Naive thymus-derived CD4-positive, alpha-beta T cell (primary cell): ENCODE results near the gene CEP72. TPM values are rescaled to one million over a fixed set of nuclear protein-coding genes. Genes with fewer than 3 reads are reported as not detected.
A peak's percentile ranks its signal among the peaks of the same experiment; 100 is the strongest.

Source experiments
- ATAC-seq: fragments of 150-1000 bp; cut with Tn5 transposase; 2 replicates; pipeline ENCODE4 v1.10.0; 2021; ENCODE audit warnings: mild to moderate bottlenecking, moderate library complexity
- CTCF ChIA-PET: fragments of 350-600 bp; sonication (Branson Sonifier 250); formaldehyde crosslinking; loops from one replicate; lab custom pipeline; 2021; ENCODE audit warnings: antibody characterized with exemption; lab: Charles Lee
- POLR2A ChIA-PET: fragments of 350-600 bp; sonication (Branson Sonifier 250); formaldehyde crosslinking; loops from one replicate; lab custom pipeline; 2021; ENCODE audit warnings: antibody characterized with exemption, inconsistent platforms; lab: Charles Lee
- DNase-seq, 9 donors: peaks; one replicate each; pipeline versions ENCODE4 v3.0.0 to v3.0.0-alpha.2; 2020 to 2022; ENCODE audit warnings: mixed read lengths in 1 of 9
- H3K27ac ChIP-seq: one replicate; pipeline ENCODE4 v1.7.0; 2013; ENCODE audit warnings: mild to moderate bottlenecking, low read depth, low read length, moderate library complexity
- H3K27me3 ChIP-seq, 2 donors: one replicate each; pipeline ENCODE4 v1.7.0; 2013; ENCODE audit warnings: low read length in 2 of 2, mild to moderate bottlenecking in 2 of 2, moderate library complexity in 2 of 2; ENCODE audit not compliant: control insufficient read depth in 2 of 2, insufficient read depth in 2 of 2
- H3K36me3 ChIP-seq, 3 experiments: 1 replicate in 2 of 3; 2 replicates in 1 of 3; pipeline ENCODE4 v1.7.0; 2013; ENCODE audit warnings: low read length in 3 of 3, mild to moderate bottlenecking in 3 of 3, moderate library complexity in 1 of 3; ENCODE audit not compliant: insufficient read depth in 3 of 3, control insufficient read depth in 2 of 3
- H3K4me1 ChIP-seq, 2 donors: one replicate each; pipeline ENCODE4 v1.7.0; 2013; ENCODE audit warnings: low read length in 2 of 2, mild to moderate bottlenecking in 2 of 2, moderate library complexity in 1 of 2; ENCODE audit not compliant: control insufficient read depth in 2 of 2, insufficient read depth in 2 of 2
- H3K4me3 ChIP-seq: 2 replicates; pipeline ENCODE4 v1.7.0; 2013; ENCODE audit warnings: mild to moderate bottlenecking, low read length
- H3K9me3 ChIP-seq, 3 experiments: 1 replicate in 2 of 3; 2 replicates in 1 of 3; pipeline ENCODE4 v1.7.0; 2013; ENCODE audit warnings: low read length in 3 of 3; ENCODE audit not compliant: control insufficient read depth in 2 of 3
- H3K27ac Mint-ChIP-seq, 9 donors: one replicate each; pipeline ENCODE4 v1.8.0; 2020 to 2022; ENCODE audit warnings: mixed read lengths in 9 of 9, mild to moderate bottlenecking in 8 of 9, moderate library complexity in 5 of 9, inconsistent platforms in 2 of 9
- H3K27me3 Mint-ChIP-seq, 5 donors: one replicate each; pipeline ENCODE4 v1.8.0; 2021 to 2022; ENCODE audit warnings: mixed read lengths in 5 of 5, mild to moderate bottlenecking in 1 of 5
- H3K36me3 Mint-ChIP-seq, 5 donors: one replicate each; pipeline ENCODE4 v1.8.0; 2020 to 2022; ENCODE audit warnings: mixed read lengths in 5 of 5, mild to moderate bottlenecking in 3 of 5, inconsistent platforms in 1 of 5
- H3K4me1 Mint-ChIP-seq, 7 donors: one replicate each; pipeline ENCODE4 v1.8.0; 2020 to 2022; ENCODE audit warnings: mixed read lengths in 7 of 7, mild to moderate bottlenecking in 3 of 7, inconsistent platforms in 1 of 7
- H3K4me3 Mint-ChIP-seq, 10 donors: one replicate each; pipeline ENCODE4 v1.8.0; 2020 to 2022; ENCODE audit warnings: mild to moderate bottlenecking in 10 of 10, mixed read lengths in 10 of 10, moderate library complexity in 6 of 10, inconsistent platforms in 2 of 10
- H3K9me3 Mint-ChIP-seq, 11 donors: one replicate each; pipeline ENCODE4 v1.8.0; 2020 to 2022; ENCODE audit warnings: mixed read lengths in 11 of 11, mild to moderate bottlenecking in 4 of 11, inconsistent platforms in 1 of 11, moderate library complexity in 1 of 11
- intact Hi-C, 2 donors: fragments of 100-400 bp; cut with micrococcal nuclease; formaldehyde crosslinking; loops; one replicate each; pipeline ENCODE4 v1.15.1; 2023
- polyA plus RNA-seq, 2 donors: library from polyadenylated mRNA; unstranded; fragments of 300-500 nt; fragmentation: Illumina TruSeq; gene quantifications; one replicate each; pipeline ENCODE4 v1.2.3, GENCODE V29; 2021
- total RNA-seq, 6 experiments: library from RNA in 5 of 6; stranded (reverse) in 5 of 6; gene quantifications; 1 replicate in 5 of 6; 2 replicates in 1 of 6; pipeline ENCODE4 v1.2.3 and lab custom pipeline; 2021 to 2026

CEP72 gene
- total and polyA plus RNA-seq, 7 experiments from 2014 or later, result 6.0 to 33.8 (median 16.4) TPM

- Mint-ChIP-seq H3K4me1 (peaks cover 27 to 41% (median 36%) of the 10 kb centered on the region in 7 donors), H3K27ac (no peak overlapping the region), H3K27me3 (peaks cover 0 to 23% (median 13%) of the 10 kb centered on the region in 5 donors), H3K9me3 (peaks cover 0 to 3% (median 0%) of the 10 kb centered on the region in 11 donors), H3K36me3 (peaks cover 0 to 5% (median 0%) of the 10 kb centered on the region in 5 donors), H3K4me3 (peak overlapping the region in 1 of 10 donors; percentile 10)
- Histone ChIP-seq H3K4me1 (peaks cover 5 to 7% of the 10 kb centered on the region in 2 donors), H3K4me3 (no peak overlapping the region), H3K27me3 (no peaks in the 10 kb centered on the region), H3K9me3 (no peaks in the 10 kb centered on the region), H3K36me3 (no peaks in the 10 kb centered on the region), H3K27ac (no peak overlapping the region)
- intact Hi-C loops, result no loop called here
- ChIA-PET CTCF (no interaction called here), POLR2A (no interaction called here)
- no peak for DNase-seq
- ATAC-seq, result no peak
Measured at GRCh38 chr5:609506-609905, 2.6 kb upstream of the CEP72 start.

GRCh38 chr5:610011-610743 is 2.0 kb upstream of the CEP72 start:
- Histone ChIP-seq H3K36me3 (no peaks in the 10 kb centered on the region), H3K27me3 (no peaks in the 10 kb centered on the region), H3K9me3 (no peaks in the 10 kb centered on the region), H3K4me1 (peaks cover 5 to 7% of the 10 kb centered on the region in 2 donors), H3K27ac (no peak overlapping the region), H3K4me3 (no peak overlapping the region)
- ChIA-PET POLR2A (no interaction called here), CTCF (no interaction called here)
- ATAC-seq (no peak), DNase-seq (no peak)
- H3K4me1 Mint-ChIP-seq, result peaks cover 27 to 46% (median 41%) of the 10 kb centered on the region in 7 donors
- intact Hi-C loops, result loop anchor here (2.0 to 10.0 kb wide), 8 partner anchors 163 to 1195 kb away; partner anchors contain the start of genes NDUFS6 (in 1 of the 2), PDCD6 (in 1 of the 2) and ZDHHC11B (in 1 of the 2)
- peaks cover 0 to 8% (median 0%) of the 10 kb centered on the region in 5 donors for H3K36me3 Mint-ChIP-seq
- H3K27ac Mint-ChIP-seq, result peak overlapping the region in 2 of 9 donors; percentile 30 to 62
- H3K27me3 Mint-ChIP-seq, result peaks cover 0 to 18% (median 8%) of the 10 kb centered on the region in 5 donors
- H3K4me3 Mint-ChIP-seq, result peak overlapping the region in 8 of 10 donors; percentile 75 to 98 (median 86)
- peaks cover 0 to 3% (median 0%) of the 10 kb centered on the region in 11 donors for H3K9me3 Mint-ChIP-seq

DNA sequence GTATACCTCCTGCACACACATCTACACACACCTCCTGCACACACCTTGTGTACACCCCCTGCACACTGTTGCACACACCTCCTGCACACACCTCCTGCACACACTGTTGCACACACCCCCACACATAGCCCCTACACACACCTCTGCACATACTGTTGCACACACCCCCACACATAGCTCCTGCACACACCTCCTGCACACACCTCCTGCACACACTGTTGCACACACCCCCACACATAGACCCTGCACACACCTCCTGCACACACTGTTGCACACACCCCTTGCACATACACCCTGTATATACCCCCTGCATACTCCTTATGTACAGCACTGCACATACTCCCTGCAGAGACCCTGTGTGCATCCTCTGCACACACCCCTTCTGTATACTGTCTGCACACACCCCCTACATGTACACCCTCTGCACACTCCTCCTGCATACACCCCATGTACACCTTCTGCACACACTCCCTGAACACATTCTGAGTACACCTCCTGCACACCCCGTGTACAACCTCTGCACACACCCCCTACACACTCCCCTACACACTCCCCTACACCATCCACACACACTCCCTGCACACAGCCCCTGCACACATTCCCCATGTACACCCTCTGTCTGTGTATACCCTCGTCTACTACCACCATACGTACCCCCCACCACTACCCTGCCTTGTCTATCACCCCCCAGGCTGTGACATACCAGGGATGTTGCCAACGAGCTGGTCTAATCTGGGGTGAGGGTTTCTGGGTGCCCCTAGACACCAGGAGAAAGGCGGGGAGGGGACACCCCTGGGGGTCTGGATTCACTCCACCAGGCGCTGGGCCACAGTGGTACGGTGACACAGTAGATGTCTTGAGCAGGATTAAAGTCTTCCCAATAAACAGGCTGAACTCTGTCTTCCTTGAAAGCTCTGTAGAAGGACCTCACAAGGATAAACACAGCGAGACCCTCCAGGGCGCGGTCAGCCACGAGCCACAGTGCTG is 1.1 kb upstream of the CEP72 start:
- peak overlapping the region; percentile 75 for H3K27ac ChIP-seq
- Mint-ChIP-seq H3K36me3 (peaks cover 0 to 12% (median 5%) of the 10 kb centered on the region in 5 donors), H3K9me3 (peaks cover 0 to 3% (median 0%) of the 10 kb centered on the region in 11 donors), H3K27me3 (peaks cover 0 to 16% (median 8%) of the 10 kb centered on the region in 5 donors), H3K4me1 (peaks cover 31 to 55% (median 49%) of the 10 kb centered on the region in 7 donors), H3K4me3 (peak overlapping the region; percentile 75 to 98 (median 86)), H3K27ac (peak overlapping the region in 7 of 9 donors; percentile 48 to 85 (median 65))
- ATAC-seq (no peak), DNase-seq (peak in 1 of 9 donors; percentile 2)
- ChIA-PET POLR2A (interaction anchor here (0.6 to 2.4 kb wide), 5 partner anchors 11 to 393 kb away, joined by 3 to 6 read pairs (median 4); partner anchors contain the start of genes BRD9, CCDC127, SDHA and TRIP13), CTCF (no interaction called here)
- intact Hi-C loops, result loop anchor here (2.0 to 10.0 kb wide), 8 partner anchors 164 to 1194 kb away; partner anchors contain the start of genes NDUFS6 (in 1 of the 2), PDCD6 (in 1 of the 2) and ZDHHC11B (in 1 of the 2)
- no peaks in the 10 kb centered on the region for H3K27me3 ChIP-seq
- peak overlapping the region; percentile 59 for H3K4me3 ChIP-seq
- H3K36me3 ChIP-seq, result no peaks in the 10 kb centered on the region
- no peaks in the 10 kb centered on the region for H3K9me3 ChIP-seq
- H3K4me1 ChIP-seq, result peaks cover 5 to 7% of the 10 kb centered on the region in 2 donors

DNA sequence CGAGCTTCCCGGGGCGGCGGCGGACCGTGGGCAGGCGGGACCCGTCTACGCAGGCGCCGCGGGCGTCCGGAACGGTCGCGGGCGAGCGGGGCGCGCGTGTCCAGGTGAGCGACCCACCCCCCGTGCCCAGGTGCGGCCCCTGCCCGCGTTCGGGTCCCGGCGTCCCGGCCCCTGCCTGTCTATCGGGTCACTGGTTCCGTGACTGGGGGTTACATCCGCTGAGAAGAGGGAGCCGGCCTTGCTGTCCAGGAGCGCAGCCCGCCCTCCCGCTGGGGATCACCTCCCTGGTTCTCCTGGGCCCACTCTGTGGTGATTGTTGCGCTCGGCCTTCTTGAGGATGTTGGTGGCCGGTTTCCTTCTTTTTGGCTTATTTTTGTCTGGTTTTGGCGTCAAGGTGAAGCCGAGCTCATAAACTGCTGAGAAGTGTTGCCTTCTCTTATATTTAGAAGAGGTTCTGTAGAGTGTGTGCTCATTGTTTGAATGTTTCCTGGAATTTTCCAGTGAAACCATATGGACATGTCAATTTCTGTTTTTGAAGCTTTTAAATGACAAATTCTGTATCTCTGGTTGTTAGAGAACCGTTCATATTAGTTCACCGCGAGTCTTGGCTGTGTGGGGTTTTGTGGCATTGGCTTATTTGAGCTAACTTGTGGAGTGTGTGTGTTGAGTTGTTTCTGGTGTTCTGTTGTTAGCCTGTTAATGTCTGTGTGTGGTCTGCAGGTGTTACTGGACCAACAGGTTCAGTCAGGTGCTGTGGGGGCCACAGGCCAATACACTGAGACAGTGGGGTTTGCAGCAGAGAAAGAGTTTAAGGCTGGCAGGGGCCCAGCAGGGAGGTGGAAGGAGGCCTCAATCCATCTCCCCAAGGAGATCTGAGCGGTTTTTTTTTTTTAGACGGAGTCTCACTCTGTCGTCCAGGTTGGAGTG is 621 bp downstream of the CEP72 start:
- Histone ChIP-seq H3K4me3 (peak overlapping the region; percentile 59), H3K4me1 (peaks cover 5 to 7% of the 10 kb centered on the region in 2 donors), H3K9me3 (no peaks in the 10 kb centered on the region), H3K36me3 (no peaks in the 10 kb centered on the region), H3K27ac (peak overlapping the region; percentile 56), H3K27me3 (no peaks in the 10 kb centered on the region)
- DNase-seq (no peak), ATAC-seq (peak; percentile 3)
- POLR2A ChIA-PET, result interaction anchor here (0.8 to 2.4 kb wide), 3 partner anchors 10 to 280 kb away, joined by 4 to 6 read pairs (median 5); partner anchors contain the start of genes BRD9 and TRIP13
- Mint-ChIP-seq H3K9me3 (peaks cover 0 to 3% (median 0%) of the 10 kb centered on the region in 11 donors), H3K4me1 (peaks cover 32 to 55% (median 48%) of the 10 kb centered on the region in 7 donors), H3K27me3 (peaks cover 0 to 5% (median under 1%) of the 10 kb centered on the region in 5 donors), H3K36me3 (peaks cover 0 to 12% (median 9%) of the 10 kb centered on the region in 5 donors), H3K27ac (peak overlapping the region; percentile 76 to 96 (median 84)), H3K4me3 (peak overlapping the region; percentile 84 to 99 (median 95))
- intact Hi-C loops, result loop anchor here (1.0 to 10.0 kb wide), 10 partner anchors 68 to 1192 kb away; partner anchors contain the start of genes BRD9 (in 1 of the 2), NDUFS6 (in 1 of the 2), PDCD6 (in 1 of the 2) and TRIP13 (in 1 of the 2)
- CTCF ChIA-PET, result no interaction called here

- H3K27ac Mint-ChIP-seq, result peak overlapping the region in 2 of 9 donors; percentile 51 to 67
- intact Hi-C loops, result loop anchor here (10.0 kb wide), 3 partner anchors 488 to 1188 kb away; partner anchors contain the start of gene NDUFS6 (in 1 of the 2)
Measured at GRCh38 chr5:616484-617039, 4.4 kb downstream of the CEP72 start.

More at GRCh38 chr5:616484-617039, 4.4 kb downstream of the CEP72 start:
- peaks cover 0 to 24% (median 14%) of the 10 kb centered on the region in 5 donors for H3K36me3 Mint-ChIP-seq
- H3K9me3 Mint-ChIP-seq, result peaks cover 0 to 3% (median 0%) of the 10 kb centered on the region in 11 donors
- peaks cover 23 to 40% (median 32%) of the 10 kb centered on the region in 7 donors for H3K4me1 Mint-ChIP-seq
- ChIA-PET CTCF (no interaction called here), POLR2A (no interaction called here)
- Histone ChIP-seq H3K36me3 (peaks cover 0 to 28% (median 12%) of the 10 kb centered on the region in 3 experiments), H3K27me3 (no peaks in the 10 kb centered on the region), H3K4me1 (peaks cover 1 to 5% of the 10 kb centered on the region in 2 donors), H3K9me3 (no peaks in the 10 kb centered on the region), H3K27ac (no peak overlapping the region), H3K4me3 (no peak overlapping the region)
- DNase-seq, result no peak
- peak overlapping the region in 1 of 10 donors; percentile 52 for H3K4me3 Mint-ChIP-seq
- ATAC-seq, result no peak
- no peaks in the 10 kb centered on the region for H3K27me3 Mint-ChIP-seq
